HG02970 (cell line): ENCODE data around the gene TSPAN7.

ENCODE experiments used
- ATAC-seq: cut with Tn5 transposase; IDR thresholded peaks from one replicate; pipeline ENCODE4 v1.9.1; 2021; ENCODE audit warnings: mild to moderate bottlenecking, moderate library complexity, moderate number of reproducible peaks; ENCODE audit not compliant: unreplicated experiment, low FRiP score

Gene TSPAN7

GRCh38 chrX:38561126-38561868 is at the start of gene TSPAN7:
TSS of gene TSPAN7 (plus strand) at chrX:38561542. CDS start at chrX:38561547, 5 bp downstream.
- no peak for ATAC-seq

- ATAC-seq: no peak
Observed at GRCh38 chrX:38513112-38513742, 48.1 kb upstream of the TSPAN7 start.

GRCh38 chrX:38514016-38514854 is 47.1 kb upstream of the TSPAN7 start:
- no peak for ATAC-seq

- ATAC-seq: no peak
Observed at GRCh38 chrX:38515291-38515690, 46.1 kb upstream of the TSPAN7 start.

GRCh38 chrX:38516196-38516774 is 45.1 kb upstream of the TSPAN7 start:
- ATAC-seq: no peak

GRCh38 chrX:38519651-38520050 is 41.7 kb upstream of the TSPAN7 start:
- no peak for ATAC-seq

- no peak for ATAC-seq
Observed at GRCh38 chrX:38538134-38538533, 23.2 kb upstream of the TSPAN7 start.

GRCh38 chrX:38539748-38540147 is 21.6 kb upstream of the TSPAN7 start:
- no peak for ATAC-seq

- ATAC-seq: no peak
Observed at GRCh38 chrX:38548508-38548907, 12.8 kb upstream of the TSPAN7 start.

GRCh38 chrX:38552721-38553120 is 8.6 kb upstream of the TSPAN7 start:
- ATAC-seq: no peak

- no peak for ATAC-seq
Observed at GRCh38 chrX:38558686-38559085, 2.7 kb upstream of the TSPAN7 start.

GRCh38 chrX:38560776-38561125 is 591 bp upstream of the TSPAN7 start:
- no peak for ATAC-seq

- no peak for ATAC-seq
Observed at GRCh38 chrX:38561951-38562719, 793 bp downstream of the TSPAN7 start.

- no peak for ATAC-seq
Observed at GRCh38 chrX:38563030-38563429, 1.7 kb downstream of the TSPAN7 start.

GRCh38 chrX:38570396-38570795 is 9.1 kb downstream of the TSPAN7 start:
- no peak for ATAC-seq

- ATAC-seq: no peak
Observed at GRCh38 chrX:38571058-38571457, 9.7 kb downstream of the TSPAN7 start.

GRCh38 chrX:38574858-38575257 is 13.5 kb downstream of the TSPAN7 start:
- no peak for ATAC-seq

- ATAC-seq: no peak
Observed at GRCh38 chrX:38575888-38576287, 14.5 kb downstream of the TSPAN7 start.

GRCh38 chrX:38577738-38578137 is 16.4 kb downstream of the TSPAN7 start:
- no peak for ATAC-seq

- no peak for ATAC-seq
Observed at GRCh38 chrX:38578167-38578566, 16.8 kb downstream of the TSPAN7 start.
